Measurements from ENCODE around the gene CLK1. TPM values are rescaled to one million over a fixed set of nuclear protein-coding genes. Genes with fewer than 3 reads are reported as not detected.

Gene CLK1
- total and polyA plus RNA-seq, 9 of the 15 experiments (the other 6 are each of a cell fraction or from before 2014, with no cell fraction given) = 29.3 to 99.2 (median 47.0) TPM

DNA sequence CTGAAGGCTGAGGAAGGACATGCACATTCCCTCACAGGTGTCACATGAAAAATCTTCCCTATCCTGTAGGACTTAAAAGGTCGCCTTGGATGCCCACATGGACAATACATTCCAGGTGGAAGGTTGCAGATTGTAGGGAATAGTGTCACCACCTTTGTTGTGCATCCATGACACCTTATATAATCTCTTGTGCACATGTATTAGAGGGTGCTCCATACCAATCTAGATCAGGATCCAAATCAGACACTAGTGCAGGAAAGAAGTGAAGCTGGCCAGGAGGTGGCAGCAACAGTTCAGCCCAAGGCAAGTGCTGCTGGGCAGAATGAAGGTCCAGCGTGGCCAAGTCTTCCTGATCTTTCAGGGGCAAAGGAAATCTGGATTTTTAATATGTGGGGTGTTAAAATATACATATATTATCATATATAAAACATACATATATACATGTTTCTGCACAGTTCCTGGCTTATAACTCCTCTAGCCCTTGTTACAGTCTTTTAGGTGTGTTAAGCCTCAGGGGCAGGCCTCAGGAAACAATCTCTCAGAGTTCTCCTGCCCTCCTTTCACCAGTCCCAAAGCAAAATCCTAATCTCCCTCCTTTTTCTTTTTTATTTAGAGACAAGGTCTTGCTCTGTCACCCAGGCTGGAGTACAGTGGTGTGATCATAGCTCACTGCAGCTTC is 41.3 kb upstream of the CLK1 start (continued):
- TF ChIP-seq, protein P1, sequence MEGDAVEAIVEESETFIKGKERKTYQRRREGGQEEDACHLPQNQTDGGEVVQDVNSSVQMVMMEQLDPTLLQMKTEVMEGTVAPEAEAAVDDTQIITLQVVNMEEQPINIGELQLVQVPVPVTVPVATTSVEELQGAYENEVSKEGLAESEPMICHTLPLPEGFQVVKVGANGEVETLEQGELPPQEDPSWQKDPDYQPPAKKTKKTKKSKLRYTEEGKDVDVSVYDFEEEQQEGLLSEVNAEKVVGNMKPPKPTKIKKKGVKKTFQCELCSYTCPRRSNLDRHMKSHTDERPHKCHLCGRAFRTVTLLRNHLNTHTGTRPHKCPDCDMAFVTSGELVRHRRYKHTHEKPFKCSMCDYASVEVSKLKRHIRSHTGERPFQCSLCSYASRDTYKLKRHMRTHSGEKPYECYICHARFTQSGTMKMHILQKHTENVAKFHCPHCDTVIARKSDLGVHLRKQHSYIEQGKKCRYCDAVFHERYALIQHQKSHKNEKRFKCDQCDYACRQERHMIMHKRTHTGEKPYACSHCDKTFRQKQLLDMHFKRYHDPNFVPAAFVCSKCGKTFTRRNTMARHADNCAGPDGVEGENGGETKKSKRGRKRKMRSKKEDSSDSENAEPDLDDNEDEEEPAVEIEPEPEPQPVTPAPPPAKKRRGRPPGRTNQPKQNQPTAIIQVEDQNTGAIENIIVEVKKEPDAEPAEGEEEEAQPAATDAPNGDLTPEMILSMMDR (IDR thresholded peaks at IDR 0.05 in 2 of 3, conservative IDR thresholded peaks at IDR 0.05 in 1 of 3; ENCODE audit: insufficient read depth in 2 of 3, low read depth in 1 of 3, low read length in 3 of 3) = peak; percentile 58 to 74 (median 73)
- TF ChIP-seq, protein P2, sequence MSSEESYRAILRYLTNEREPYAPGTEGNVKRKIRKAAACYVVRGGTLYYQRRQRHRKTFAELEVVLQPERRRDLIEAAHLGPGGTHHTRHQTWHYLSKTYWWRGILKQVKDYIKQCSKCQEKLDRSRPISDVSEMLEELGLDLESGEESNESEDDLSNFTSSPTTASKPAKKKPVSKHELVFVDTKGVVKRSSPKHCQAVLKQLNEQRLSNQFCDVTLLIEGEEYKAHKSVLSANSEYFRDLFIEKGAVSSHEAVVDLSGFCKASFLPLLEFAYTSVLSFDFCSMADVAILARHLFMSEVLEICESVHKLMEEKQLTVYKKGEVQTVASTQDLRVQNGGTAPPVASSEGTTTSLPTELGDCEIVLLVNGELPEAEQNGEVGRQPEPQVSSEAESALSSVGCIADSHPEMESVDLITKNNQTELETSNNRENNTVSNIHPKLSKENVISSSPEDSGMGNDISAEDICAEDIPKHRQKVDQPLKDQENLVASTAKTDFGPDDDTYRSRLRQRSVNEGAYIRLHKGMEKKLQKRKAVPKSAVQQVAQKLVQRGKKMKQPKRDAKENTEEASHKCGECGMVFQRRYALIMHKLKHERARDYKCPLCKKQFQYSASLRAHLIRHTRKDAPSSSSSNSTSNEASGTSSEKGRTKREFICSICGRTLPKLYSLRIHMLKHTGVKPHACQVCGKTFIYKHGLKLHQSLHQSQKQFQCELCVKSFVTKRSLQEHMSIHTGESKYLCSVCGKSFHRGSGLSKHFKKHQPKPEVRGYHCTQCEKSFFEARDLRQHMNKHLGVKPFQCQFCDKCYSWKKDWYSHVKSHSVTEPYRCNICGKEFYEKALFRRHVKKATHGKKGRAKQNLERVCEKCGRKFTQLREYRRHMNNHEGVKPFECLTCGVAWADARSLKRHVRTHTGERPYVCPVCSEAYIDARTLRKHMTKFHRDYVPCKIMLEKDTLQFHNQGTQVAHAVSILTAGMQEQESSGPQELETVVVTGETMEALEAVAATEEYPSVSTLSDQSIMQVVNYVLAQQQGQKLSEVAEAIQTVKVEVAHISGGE (CRISPR knock-in tag; IDR thresholded peaks at IDR 0.05) = peak in 1 of 3 experiments; percentile 77; a peak in 2 of 6 replicates
- no peak for TF ChIP-seq ZC3H11A (IDR thresholded peaks at IDR 0.05; ENCODE audit: low read depth, low read length)

Data from K562 (cell line).